Measurements from ENCODE around the gene CATSPERB. TPM values are rescaled to one million over a fixed set of nuclear protein-coding genes. Genes with fewer than 3 reads are reported as not detected.

Gene CATSPERB
- total RNA-seq, 2 experiments from 2014 or later: 5.3 to 7.1 TPM

- Mint-ChIP-seq H3K27me3 (no peaks in the 10 kb centered on the region), H3K27ac (no peak overlapping the region), H3K9me3 (no peaks in the 10 kb centered on the region), H3K4me1 (ENCODE audit: low read depth) (peaks cover 11% of the 10 kb centered on the region), H3K36me3 (ENCODE audit: low read depth) (no peaks in the 10 kb centered on the region), H3K4me3 (no peak overlapping the region)
- intact Hi-C loops (cut with DNase I, micrococcal nuclease): loop anchor here in 1 of 2 experiments (5.0 kb wide), 1 partner anchor 428 kb away; no protein-coding TSS in a partner anchor
- Histone ChIP-seq H3K27ac (ENCODE audit: low read depth in 1 of 2, low read length in 2 of 2) (no peak overlapping the region), H3K27me3 (ENCODE audit: control insufficient read depth in 1 of 2, insufficient read depth in 2 of 2, low read length in 2 of 2) (no peaks in the 10 kb centered on the region), H3K9me3 (ENCODE audit: control insufficient read depth in 1 of 2, insufficient read depth in 1 of 2, low read length in 2 of 2) (no peaks in the 10 kb centered on the region), H3K4me3 (ENCODE audit: low read length) (no peak overlapping the region), H3K4me1 (ENCODE audit: insufficient read depth, low read length) (no peaks in the 10 kb centered on the region), H3K36me3 (ENCODE audit: insufficient read depth, low read length) (no peaks in the 10 kb centered on the region)
- ATAC-seq (ENCODE audit: poor library complexity): no peak
- no peak for TF ChIP-seq CTCF (IDR thresholded peaks at IDR 0.05)
- ChIA-PET CTCF (no interaction called here), POLR2A (no interaction called here)
- DNase-seq: no peak
Measured at GRCh38 chr14:91719839-91720238, 12.0 kb downstream of the CATSPERB start.

- Mint-ChIP-seq H3K4me3 (no peak overlapping the region), H3K27ac (no peak overlapping the region), H3K36me3 (ENCODE audit: low read depth) (no peaks in the 10 kb centered on the region), H3K4me1 (ENCODE audit: low read depth) (peaks cover 15% of the 10 kb centered on the region), H3K27me3 (no peaks in the 10 kb centered on the region), H3K9me3 (no peaks in the 10 kb centered on the region)
- Histone ChIP-seq H3K4me3 (ENCODE audit: low read length) (no peak overlapping the region), H3K9me3 (ENCODE audit: control insufficient read depth in 1 of 2, insufficient read depth in 1 of 2, low read length in 2 of 2) (no peaks in the 10 kb centered on the region), H3K27ac (ENCODE audit: low read depth in 1 of 2, low read length in 2 of 2) (no peak overlapping the region), H3K4me1 (ENCODE audit: insufficient read depth, low read length) (no peaks in the 10 kb centered on the region), H3K27me3 (ENCODE audit: control insufficient read depth in 1 of 2, insufficient read depth in 2 of 2, low read length in 2 of 2) (no peaks in the 10 kb centered on the region), H3K36me3 (ENCODE audit: insufficient read depth, low read length) (no peaks in the 10 kb centered on the region)
- ATAC-seq (ENCODE audit: poor library complexity) (no peak), DNase-seq (no peak)
- no peak for TF ChIP-seq CTCF (IDR thresholded peaks at IDR 0.05)
- intact Hi-C loops (cut with DNase I, micrococcal nuclease): loop anchor here in 1 of 2 experiments (5.0 kb wide), 1 partner anchor 425 kb away; no protein-coding TSS in a partner anchor
- ChIA-PET CTCF (no interaction called here), POLR2A (no interaction called here)
Measured at GRCh38 chr14:91716999-91717398, 14.9 kb downstream of the CATSPERB start.

GRCh38 chr14:91714805-91715204 is 17.1 kb downstream of the CATSPERB start:
- ChIA-PET POLR2A (interaction anchor here (0.6 to 1.6 kb wide), 4 partner anchors 134 to 325 kb away, joined by 3 to 7 read pairs (median 3); no protein-coding TSS in a partner anchor), CTCF (no interaction called here)
- Histone ChIP-seq H3K36me3 (ENCODE audit: insufficient read depth, low read length) (no peaks in the 10 kb centered on the region), H3K27ac (ENCODE audit: low read depth in 1 of 2, low read length in 2 of 2) (no peak overlapping the region), H3K4me1 (ENCODE audit: insufficient read depth, low read length) (no peaks in the 10 kb centered on the region), H3K27me3 (ENCODE audit: control insufficient read depth in 1 of 2, insufficient read depth in 2 of 2, low read length in 2 of 2) (no peaks in the 10 kb centered on the region), H3K4me3 (ENCODE audit: low read length) (no peak overlapping the region), H3K9me3 (ENCODE audit: control insufficient read depth in 1 of 2, insufficient read depth in 1 of 2, low read length in 2 of 2) (no peaks in the 10 kb centered on the region)
- peak; percentile 43 for TF ChIP-seq CTCF (IDR thresholded peaks at IDR 0.05)
- ATAC-seq (ENCODE audit: poor library complexity) (peak; percentile 96), DNase-seq (peak in 9 of 14 experiments; percentile 16 to 63 (median 41))
- no peaks in the 10 kb centered on the region for H3K9me3 Mint-ChIP-seq
- H3K27me3 Mint-ChIP-seq: no peaks in the 10 kb centered on the region
- H3K27ac Mint-ChIP-seq: peak overlapping the region; percentile 67
- peak overlapping the region; percentile 9 for H3K4me3 Mint-ChIP-seq
- intact Hi-C loops (cut with DNase I, micrococcal nuclease): loop anchor here (2.0 to 5.0 kb wide), 4 partner anchors 196 to 423 kb away; no protein-coding TSS in a partner anchor
- H3K4me1 Mint-ChIP-seq (ENCODE audit: low read depth): peaks cover 11% of the 10 kb centered on the region
- no peaks in the 10 kb centered on the region for H3K36me3 Mint-ChIP-seq (ENCODE audit: low read depth)
